Adipocyte (in vitro differentiated cells): Measurements from ENCODE around the gene DMKN.

Experiments used
- DNase-seq: peaks from one replicate; pipeline ENCODE4 v3.0.0-alpha.2; 2015; ENCODE audit warnings: low read depth
- H3K27me3 ChIP-seq: replicated peaks from 2 replicates; pipeline ENCODE4 v1.7.0; 2013; ENCODE audit warnings: mild to moderate bottlenecking, low read length, moderate library complexity; ENCODE audit not compliant: control insufficient read depth, insufficient read depth
- H3K36me3 ChIP-seq: 2 replicates; pipeline ENCODE4 v1.7.0; 2013; ENCODE audit warnings: low read length, mild to moderate bottlenecking, moderate library complexity; ENCODE audit not compliant: control insufficient read depth, insufficient read depth, severe bottlenecking
- H3K4me1 ChIP-seq: 2 replicates; pipeline ENCODE4 v1.7.0; 2013; ENCODE audit warnings: mild to moderate bottlenecking, low read length, moderate library complexity; ENCODE audit not compliant: control insufficient read depth, insufficient read depth
- H3K4me3 ChIP-seq: 2 replicates; pipeline ENCODE4 v1.7.0; 2013; ENCODE audit warnings: mild to moderate bottlenecking, low read length, moderate library complexity
- H3K9ac ChIP-seq: 2 replicates; pipeline ENCODE4 v1.7.0; 2013; ENCODE audit warnings: mild to moderate bottlenecking, low read length, moderate library complexity
- H3K9me3 ChIP-seq: 2 replicates; pipeline ENCODE4 v1.7.0; 2013; ENCODE audit warnings: mild to moderate bottlenecking, low read length, moderate library complexity; ENCODE audit not compliant: control insufficient read depth

Gene DMKN

GRCh38 chr19:35513628-35514281 is at the start of gene DMKN:
Gene DMKN (minus strand): TSS chr19:35513649. CDS start chr19:35513475, 174 bp downstream.
- H3K27me3 ChIP-seq = peaks cover 9% of the 10 kb centered on the region
- H3K4me3 ChIP-seq = peak within 1 kb of the TSS; percentile 56
- DNase-seq = peak; percentile 58
- no peaks in the 10 kb centered on the region for H3K36me3 ChIP-seq
- peaks cover 31% of the 10 kb centered on the region for H3K4me1 ChIP-seq
- peak within 1 kb of the TSS; percentile 84 for H3K9ac ChIP-seq
- no peaks in the 10 kb centered on the region for H3K9me3 ChIP-seq

- Histone ChIP-seq H3K9ac (no peak overlapping the region), H3K27me3 (peaks cover 57% of the 10 kb centered on the region), H3K4me3 (no peak overlapping the region), H3K4me1 (no peaks in the 10 kb centered on the region), H3K9me3 (no peaks in the 10 kb centered on the region), H3K36me3 (no peaks in the 10 kb centered on the region)
- no peak for DNase-seq
Observed at GRCh38 chr19:35562776-35563175, 49.3 kb upstream of the DMKN start.

- Histone ChIP-seq H3K9ac (no peak overlapping the region), H3K4me1 (no peaks in the 10 kb centered on the region), H3K9me3 (no peaks in the 10 kb centered on the region), H3K27me3 (peaks cover 57% of the 10 kb centered on the region), H3K4me3 (no peak overlapping the region), H3K36me3 (no peaks in the 10 kb centered on the region)
- no peak for DNase-seq
Observed at GRCh38 chr19:35562336-35562735, 48.9 kb upstream of the DMKN start.

- Histone ChIP-seq H3K9ac (no peak overlapping the region), H3K27me3 (peaks cover 66% of the 10 kb centered on the region), H3K4me1 (no peaks in the 10 kb centered on the region), H3K9me3 (no peaks in the 10 kb centered on the region), H3K36me3 (no peaks in the 10 kb centered on the region), H3K4me3 (no peak overlapping the region)
- DNase-seq = no peak
Observed at GRCh38 chr19:35561436-35561835, 48.0 kb upstream of the DMKN start.

- no peak for DNase-seq
- no peak overlapping the region for H3K9ac ChIP-seq
- H3K36me3 ChIP-seq = no peaks in the 10 kb centered on the region
- peaks cover 73% of the 10 kb centered on the region for H3K27me3 ChIP-seq
- no peaks in the 10 kb centered on the region for H3K9me3 ChIP-seq
- no peak overlapping the region for H3K4me3 ChIP-seq
- no peaks in the 10 kb centered on the region for H3K4me1 ChIP-seq
Observed at GRCh38 chr19:35560677-35561076, 47.2 kb upstream of the DMKN start.

GRCh38 chr19:35560271-35560670 is 46.8 kb upstream of the DMKN start:
- H3K4me3 ChIP-seq = no peak overlapping the region
- H3K4me1 ChIP-seq = no peaks in the 10 kb centered on the region
- peaks cover 71% of the 10 kb centered on the region for H3K27me3 ChIP-seq
- H3K9ac ChIP-seq = no peak overlapping the region
- no peak for DNase-seq
- H3K36me3 ChIP-seq = no peaks in the 10 kb centered on the region
- H3K9me3 ChIP-seq = no peaks in the 10 kb centered on the region

GRCh38 chr19:35559781-35560180 is 46.3 kb upstream of the DMKN start:
- H3K36me3 ChIP-seq = no peaks in the 10 kb centered on the region
- DNase-seq = no peak
- no peaks in the 10 kb centered on the region for H3K4me1 ChIP-seq
- no peaks in the 10 kb centered on the region for H3K9me3 ChIP-seq
- no peak overlapping the region for H3K4me3 ChIP-seq
- peaks cover 66% of the 10 kb centered on the region for H3K27me3 ChIP-seq
- H3K9ac ChIP-seq = no peak overlapping the region

GRCh38 chr19:35559281-35559659 is 45.8 kb upstream of the DMKN start:
- DNase-seq = no peak
- Histone ChIP-seq H3K27me3 (peaks cover 63% of the 10 kb centered on the region), H3K4me3 (no peak overlapping the region), H3K9me3 (no peaks in the 10 kb centered on the region), H3K4me1 (no peaks in the 10 kb centered on the region), H3K9ac (no peak overlapping the region), H3K36me3 (no peaks in the 10 kb centered on the region)

GRCh38 chr19:35558400-35559280 is 45.2 kb upstream of the DMKN start:
- Histone ChIP-seq H3K27me3 (peaks cover 60% of the 10 kb centered on the region), H3K9ac (no peak overlapping the region)

GRCh38 chr19:35557539-35558399 is 44.3 kb upstream of the DMKN start:
- no peak overlapping the region for H3K9ac ChIP-seq
- H3K4me3 ChIP-seq = no peak overlapping the region
- no peaks in the 10 kb centered on the region for H3K4me1 ChIP-seq
- DNase-seq = peak; percentile 50
- no peaks in the 10 kb centered on the region for H3K36me3 ChIP-seq
- H3K9me3 ChIP-seq = no peaks in the 10 kb centered on the region
- peaks cover 58% of the 10 kb centered on the region for H3K27me3 ChIP-seq

More at GRCh38 chr19:35558400-35559280, 45.2 kb upstream of the DMKN start:
- H3K4me3 ChIP-seq = no peak overlapping the region
- H3K9me3 ChIP-seq = no peaks in the 10 kb centered on the region
- H3K4me1 ChIP-seq = no peaks in the 10 kb centered on the region
- DNase-seq = no peak
- no peaks in the 10 kb centered on the region for H3K36me3 ChIP-seq
